NT2/D1 (cell line): ENCODE data around the gene AGTR1.

Experiments
- SUZ12 ChIP-seq: IDR thresholded peaks from 2 replicates; pipeline ENCODE4 v1.6.1; 2011; ENCODE audit not compliant: insufficient read length, insufficient read depth; ENCODE audit errors: extremely low read depth
- YY1 ChIP-seq: IDR thresholded peaks from 2 replicates; pipeline ENCODE4 v1.6.1; 2011; ENCODE audit not compliant: insufficient read length, insufficient read depth
- ZNF274 ChIP-seq: IDR thresholded peaks from 2 replicates; pipeline ENCODE4 v1.6.1; 2011; ENCODE audit warnings: mild to moderate bottlenecking, low read depth, low read length

DNA sequence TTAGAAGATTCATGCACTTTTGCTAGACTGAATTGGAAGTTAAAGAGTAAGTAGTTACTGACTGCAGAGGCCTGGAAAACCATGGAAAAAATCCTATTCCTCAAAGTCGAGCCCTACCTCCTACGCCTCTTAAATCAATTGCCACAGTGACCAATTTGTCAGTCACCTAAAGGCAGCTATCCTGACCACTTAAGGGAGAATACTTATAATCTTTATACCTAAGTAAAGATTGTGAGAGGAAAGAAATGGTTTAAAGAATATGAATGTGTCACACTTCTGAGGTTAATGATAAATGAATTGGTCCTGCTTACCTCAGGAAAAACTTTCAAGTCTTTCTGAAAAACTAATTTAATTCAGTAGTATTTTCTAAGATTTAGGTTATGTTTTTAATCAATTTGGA lies 42.6 kb downstream of the AGTR1 start:
- TF ChIP-seq ZNF274 (no peak), YY1 (no peak), SUZ12 (no peak)
